HG03342 (cell line): Measurements from ENCODE around the gene QSER1.

Source experiments
- ATAC-seq: cut with Tn5 transposase; IDR thresholded peaks from one replicate; pipeline ENCODE4 v1.9.1; 2021; ENCODE audit warnings: mild to moderate bottlenecking, moderate library complexity; ENCODE audit not compliant: unreplicated experiment

Gene QSER1

DNA sequence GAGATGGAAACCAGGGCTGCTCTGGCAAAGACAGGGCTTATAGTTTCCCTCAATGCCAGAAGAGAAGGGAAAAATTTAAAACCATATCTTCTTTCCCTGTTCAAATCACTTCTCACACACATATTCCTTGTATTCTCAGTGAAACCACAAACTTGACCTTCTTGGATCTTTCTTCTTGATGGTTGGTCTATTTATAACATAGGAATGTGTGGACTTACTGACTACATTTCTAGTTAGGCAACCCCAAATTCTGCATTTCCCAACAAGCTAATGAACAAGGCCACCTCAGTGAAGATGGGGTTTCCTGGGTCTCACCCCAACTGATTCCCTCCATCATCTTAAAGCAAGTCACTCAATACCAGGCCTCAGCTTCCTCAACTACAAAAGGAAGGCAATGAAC is 3.8 kb upstream of the QSER1 start:
- no peak for ATAC-seq

DNA sequence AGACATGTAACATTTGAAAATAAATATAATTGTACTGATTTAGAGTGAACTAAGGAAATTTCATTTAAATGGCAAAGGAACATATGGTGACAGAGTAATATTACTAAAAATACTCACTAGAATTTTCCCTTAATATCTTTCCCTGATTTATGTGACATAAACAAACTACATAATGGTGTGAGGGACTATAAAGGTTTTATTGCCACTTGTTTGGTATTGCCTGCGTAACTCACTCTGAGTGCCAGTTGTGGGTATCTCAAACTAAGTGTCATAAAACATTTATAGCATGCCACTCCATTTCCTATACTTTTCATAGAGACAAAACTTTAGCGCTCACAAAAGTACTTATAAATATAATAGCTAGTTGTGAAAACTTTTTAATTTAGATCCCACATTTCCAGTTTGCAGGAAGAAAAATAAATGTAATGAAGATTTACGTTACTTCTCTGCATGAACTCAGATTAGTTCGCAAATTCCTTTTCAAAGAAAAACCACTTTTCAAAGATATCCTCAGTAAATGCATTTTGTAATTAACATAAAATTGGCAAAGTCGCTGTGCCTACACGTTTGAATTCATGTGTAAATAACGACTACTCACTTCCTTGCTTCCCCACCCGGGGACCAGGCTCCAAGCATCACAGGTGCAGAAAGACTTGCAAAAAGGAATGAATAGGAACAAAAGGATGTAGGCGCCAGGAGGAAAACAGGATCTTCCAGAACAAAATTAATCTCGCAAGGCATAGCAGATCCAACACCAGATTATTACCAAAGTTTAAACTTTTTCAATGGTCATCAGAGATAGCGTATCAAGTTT is 1.6 kb upstream of the QSER1 start:
- no peak for ATAC-seq

DNA sequence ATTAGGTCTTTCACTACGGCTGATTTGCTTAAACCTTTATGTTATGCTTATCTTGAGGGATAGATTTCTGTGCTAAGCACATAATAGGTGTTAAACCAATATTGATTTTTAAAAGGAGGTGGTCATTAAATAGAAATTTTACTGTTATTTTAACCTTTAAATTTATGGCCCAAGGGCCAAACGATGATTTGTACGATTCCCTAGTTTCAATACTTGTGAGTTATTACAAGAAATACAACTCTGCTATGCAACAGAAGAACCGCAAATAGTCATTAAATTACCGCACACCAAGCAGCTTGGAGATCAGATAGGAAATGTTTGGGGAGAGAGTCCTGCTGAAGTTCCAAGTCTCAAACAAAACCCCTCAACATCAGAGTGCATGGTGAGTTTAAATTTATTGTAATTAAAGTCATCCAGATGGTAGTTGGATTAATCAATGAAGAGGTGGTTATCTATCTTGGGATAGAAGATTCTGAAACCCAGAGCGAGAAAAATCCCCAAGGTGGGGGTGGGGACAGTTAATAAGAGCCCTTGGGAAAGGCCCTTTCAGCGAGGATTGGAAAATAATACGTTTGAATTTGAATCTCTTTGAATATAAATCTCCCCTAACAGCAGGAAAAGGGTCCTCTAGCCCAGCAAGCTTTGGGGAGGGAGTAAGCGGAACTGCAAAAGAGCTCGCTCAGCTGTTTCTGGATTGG is 805 bp upstream of the QSER1 start:
- ATAC-seq, result no peak

DNA sequence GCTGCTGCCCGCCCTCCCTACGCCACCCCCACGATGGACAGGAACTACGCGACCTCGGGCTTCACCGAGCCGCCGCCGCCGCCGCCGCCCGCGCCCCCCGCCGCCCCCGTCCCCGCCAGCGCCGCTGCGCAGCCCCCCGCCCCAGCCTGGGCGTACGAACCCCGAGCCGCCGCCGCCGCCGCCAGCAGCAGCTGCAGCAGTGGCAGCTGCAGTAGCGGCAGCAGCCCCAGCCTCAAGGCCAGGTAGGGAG is 407 bp downstream of the QSER1 start:
- no peak for ATAC-seq

DNA sequence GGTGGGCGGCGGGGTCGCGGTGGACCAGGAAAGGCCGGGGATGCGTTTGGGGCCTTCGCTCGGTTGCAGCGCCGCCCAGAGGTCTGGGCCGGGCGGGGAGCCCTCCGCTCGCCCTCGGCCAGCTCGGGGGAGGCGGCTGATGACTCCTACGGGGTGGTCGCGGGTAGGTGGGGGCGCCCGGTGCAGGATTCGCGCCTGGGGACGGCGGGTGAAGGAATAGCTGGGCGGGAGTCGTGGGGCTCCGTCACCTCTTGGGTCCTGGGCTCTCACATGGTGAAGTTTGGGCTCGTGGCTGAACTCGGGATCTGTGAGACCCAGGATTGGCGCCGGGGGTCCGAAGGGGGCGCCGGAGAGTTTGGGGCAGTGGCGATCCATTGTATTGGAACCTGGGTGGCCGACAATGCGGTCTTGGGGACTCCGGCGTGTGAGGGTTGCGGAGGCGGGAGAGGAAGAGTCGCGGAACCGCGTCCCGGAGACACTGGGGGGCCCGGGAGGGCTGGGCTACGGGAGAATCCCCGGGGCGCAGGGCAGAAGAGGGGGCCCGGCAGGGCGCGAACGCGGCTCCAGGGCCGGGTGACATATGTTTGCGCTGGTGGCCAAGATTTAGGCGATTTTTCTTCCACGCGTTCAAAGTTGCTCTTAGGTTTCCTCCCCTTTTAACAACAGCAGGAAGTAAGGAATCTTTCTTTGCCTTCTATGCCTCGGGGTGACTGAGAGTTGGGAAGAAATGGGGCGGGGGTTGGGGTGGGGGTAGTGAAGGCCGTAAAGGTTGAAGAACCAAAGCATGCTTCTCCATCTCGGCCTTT is 935 bp downstream of the QSER1 start:
- peak; percentile 30 for ATAC-seq

DNA sequence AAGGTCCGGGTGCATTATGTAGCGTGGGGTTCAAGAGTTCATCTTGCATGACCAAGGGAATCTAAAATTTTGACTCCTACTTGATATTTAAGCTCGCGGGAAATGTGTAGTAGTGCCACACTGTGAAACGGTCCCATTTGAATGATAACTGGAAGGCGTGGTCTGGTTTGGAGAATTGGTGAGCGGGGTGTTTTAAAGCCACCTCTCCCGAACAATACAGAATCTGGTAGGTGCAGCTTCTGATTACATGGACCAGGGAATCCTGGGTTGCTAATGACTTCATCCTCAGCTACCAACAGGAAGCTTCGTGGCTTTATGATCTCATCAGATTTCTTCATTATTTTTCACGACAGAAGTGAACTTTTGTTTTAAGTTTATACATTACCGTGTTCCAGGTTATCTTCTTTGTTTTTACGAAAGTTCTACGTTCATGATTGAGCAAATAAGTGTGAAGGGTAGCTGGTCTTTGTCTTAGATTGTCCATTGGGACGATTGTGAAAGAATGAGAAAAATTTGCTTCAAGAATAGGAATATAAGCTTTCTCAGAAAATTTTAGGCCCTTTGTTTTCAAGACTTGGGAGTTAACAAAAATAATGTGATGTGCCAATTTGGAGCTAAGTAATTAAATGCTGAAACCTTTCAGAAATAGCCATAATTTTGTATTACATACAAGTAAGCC is 1.7 kb downstream of the QSER1 start:
- no peak for ATAC-seq

DNA sequence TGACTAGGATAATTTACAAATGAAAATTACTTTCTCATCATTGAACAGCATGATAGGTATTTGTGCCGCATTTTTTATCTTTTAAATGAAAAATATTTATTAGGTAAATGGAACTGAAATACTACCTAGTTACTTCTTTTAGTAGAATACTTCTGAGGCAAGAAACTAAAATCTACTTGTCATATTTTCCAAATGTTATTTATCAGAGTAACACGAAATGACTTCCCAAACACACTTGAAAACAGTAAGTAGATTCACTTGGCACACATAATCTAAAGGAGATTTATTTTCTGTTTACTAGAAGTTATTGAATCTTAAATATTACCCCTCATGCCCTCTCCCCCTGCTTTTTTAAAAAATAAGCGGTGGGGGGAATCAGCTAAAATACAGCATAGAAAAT is 2.3 kb downstream of the QSER1 start:
- no peak for ATAC-seq

DNA sequence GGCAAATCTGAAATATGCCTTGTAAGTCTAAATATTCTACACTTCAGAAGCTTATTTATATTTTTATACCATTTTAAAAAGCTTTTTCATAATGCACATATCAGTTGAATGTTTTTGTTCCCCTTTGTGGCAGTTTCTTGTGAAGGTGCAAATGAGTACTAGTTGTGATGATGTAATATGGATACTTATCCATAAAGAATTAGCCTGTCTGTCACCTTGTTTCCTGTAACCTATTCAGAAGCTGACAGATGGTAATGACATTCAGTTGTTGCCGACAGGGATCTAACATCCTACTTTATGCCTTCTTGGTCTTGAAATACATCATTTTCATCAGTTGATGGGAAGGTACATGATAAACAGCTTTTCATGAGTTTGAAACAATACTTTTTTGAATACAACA is 2.9 kb downstream of the QSER1 start:
- ATAC-seq, result no peak

DNA sequence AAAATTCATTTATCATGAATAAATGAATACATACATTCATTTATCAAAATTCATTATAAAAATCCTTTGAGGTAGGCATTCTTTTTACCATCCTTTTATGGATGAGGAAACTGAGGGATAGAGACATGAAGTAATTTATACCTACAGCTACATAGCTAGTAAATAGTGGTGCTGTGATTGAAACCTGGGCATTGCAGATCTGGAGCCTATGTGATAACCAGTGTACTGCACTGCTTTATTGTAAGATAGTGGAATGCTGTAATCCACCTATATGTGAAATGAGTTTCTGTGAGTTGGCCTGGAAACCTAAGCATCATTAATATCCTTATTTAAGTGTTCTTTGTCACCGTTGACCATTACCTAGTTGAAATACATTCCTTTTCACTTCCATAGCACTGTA is 4.5 kb downstream of the QSER1 start:
- ATAC-seq, result no peak

DNA sequence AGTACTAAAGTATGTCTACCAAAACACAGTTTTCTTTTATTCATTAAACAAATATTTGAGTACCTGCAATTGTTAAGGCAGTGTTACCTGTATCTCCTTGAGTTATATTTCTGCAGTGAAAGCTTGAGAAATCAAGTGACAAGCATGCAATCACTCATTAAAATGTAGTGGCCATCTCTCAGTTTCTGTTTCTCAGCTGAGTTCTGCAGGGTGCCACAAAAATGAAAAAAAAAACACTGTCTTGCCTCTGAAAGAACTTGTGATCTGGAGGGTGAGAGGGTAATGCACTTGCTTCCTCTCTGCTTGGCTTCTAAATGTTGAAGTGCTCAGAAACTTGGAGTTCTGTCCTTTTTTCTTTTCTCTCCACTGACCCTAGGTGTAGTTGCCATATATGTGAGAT is 6.8 kb downstream of the QSER1 start:
- no peak for ATAC-seq

DNA sequence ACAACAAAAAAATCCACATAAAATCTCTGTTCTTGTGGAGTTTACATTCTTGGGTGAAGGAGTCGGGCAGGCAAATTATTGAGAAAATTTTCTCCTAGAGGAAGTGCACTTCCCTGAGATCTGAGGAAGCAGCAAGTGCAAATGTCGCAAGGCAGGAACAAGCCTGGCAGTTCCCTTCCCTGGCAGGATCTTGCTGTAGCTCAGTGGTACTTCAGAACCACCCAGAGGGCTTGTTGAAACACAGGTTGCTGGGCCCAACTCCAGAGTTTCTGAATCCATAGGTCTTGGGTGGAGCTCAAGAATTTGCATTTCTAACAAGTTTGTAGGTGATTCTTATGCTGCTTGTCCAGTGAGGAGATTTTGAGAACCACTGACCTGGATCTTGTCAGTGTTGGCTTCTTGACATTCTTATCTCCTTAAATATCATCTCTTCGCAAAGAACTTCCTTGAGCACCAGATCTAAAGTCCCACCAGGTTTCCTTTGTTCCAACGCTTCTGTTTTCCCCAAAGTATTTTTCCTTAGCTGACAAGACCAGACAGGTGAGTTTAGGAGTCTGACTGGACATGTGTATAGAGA is 9.6 kb downstream of the QSER1 start:
- no peak for ATAC-seq

DNA sequence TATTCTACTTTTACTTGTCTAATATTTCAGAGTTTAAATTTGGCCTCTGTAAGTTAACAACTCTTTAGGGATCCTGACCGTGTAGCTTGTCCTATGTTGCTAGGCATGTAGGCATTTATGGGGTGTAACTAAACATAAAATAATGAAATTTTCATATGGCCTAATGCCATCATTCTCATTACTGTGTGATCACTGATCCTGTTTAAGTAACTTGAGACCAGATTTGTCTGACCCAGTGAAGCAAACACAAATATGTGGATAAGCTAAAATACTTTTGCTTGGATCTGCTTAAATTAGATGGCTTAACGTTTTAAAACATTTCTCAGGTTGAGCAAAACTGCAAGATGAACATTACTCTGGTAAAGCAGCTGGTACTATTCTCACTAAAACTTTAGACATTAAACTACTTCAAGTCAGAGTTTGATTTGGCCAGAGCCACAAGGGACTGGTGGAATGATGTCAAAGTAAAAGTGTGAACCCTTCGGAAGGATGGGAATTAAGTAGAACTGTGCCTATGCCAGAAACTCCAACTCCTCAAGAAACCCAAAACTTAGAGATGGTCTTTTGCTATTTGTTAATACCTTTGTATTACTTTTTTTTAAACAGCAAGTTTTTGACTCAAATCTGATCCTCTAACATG is 12.5 kb downstream of the QSER1 start:
- ATAC-seq, result no peak

DNA sequence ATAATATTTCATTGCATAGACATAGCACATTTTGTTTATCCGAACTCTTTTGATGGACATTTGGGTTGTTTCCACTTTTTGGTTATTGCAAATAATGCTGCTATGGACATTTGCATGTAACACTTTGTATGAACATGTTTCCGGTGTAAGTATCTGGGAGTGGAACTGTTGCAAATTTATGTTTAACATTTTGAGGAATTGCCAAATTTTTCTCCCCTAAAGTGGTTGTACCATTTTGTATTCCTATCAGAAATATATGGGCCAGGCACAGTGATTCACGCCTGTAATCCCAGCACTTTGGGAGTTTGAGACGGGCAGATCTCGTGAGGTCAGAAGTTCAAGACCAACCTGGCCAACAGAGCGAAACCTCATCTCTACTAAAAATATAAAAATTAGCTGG is 16.0 kb downstream of the QSER1 start:
- ATAC-seq, result no peak

DNA sequence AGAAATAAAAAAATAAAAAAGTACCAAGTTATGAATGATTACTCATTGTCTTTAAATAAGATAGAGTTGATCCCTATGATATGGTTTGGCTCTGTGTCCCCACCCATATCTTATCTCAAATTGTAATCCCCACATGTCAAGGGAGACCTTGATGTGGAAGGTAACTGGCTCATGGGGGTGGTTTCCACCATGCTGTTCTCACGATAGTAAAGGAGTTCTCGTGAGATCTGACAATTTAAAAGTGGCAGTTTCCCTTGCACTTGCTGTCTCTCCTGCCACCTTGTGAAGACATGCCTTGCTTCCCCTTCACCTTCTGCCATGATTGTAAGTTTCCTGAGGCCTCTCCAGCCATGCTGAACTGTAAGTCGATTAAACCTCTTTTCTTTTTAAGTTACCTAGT is 18.8 kb downstream of the QSER1 start:
- no peak for ATAC-seq

DNA sequence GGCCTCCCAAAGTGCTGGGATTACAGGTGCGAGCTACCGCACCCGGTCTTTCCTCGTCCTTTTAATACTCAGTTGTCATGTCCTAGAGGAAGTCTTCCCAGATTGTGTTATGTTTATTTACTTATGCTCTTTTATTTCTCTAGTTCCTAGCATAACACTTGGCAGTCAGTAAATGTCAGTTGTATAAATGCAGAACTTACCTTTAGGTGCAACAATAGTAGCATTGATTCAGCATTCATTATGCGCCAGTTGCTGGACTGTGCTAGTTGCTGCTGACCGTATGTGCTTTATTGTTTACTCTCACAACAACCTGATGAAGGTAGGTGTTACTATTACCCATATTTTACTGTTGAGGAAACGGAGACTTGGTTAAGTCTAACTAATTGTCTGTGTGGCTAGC is 20.8 kb downstream of the QSER1 start:
- ATAC-seq, result no peak

DNA sequence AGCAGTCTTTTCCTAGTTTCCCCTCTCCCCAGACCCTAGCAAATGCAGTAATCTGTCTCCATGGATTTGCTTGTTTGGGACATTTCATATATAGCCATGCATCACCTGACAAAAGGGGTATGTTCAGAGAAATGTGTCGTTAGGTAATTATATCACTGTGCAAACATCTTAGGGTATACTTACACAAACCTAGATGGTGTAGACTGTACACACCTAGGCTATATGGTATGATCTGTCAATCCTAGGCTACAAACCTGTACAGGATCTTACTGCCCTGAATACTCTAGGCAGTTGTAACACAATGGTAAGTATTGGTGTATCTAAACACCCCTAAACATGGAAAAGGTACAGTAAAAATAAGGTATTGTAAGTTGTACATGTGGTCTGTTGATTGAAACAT is 23.8 kb downstream of the QSER1 start:
- no peak for ATAC-seq

DNA sequence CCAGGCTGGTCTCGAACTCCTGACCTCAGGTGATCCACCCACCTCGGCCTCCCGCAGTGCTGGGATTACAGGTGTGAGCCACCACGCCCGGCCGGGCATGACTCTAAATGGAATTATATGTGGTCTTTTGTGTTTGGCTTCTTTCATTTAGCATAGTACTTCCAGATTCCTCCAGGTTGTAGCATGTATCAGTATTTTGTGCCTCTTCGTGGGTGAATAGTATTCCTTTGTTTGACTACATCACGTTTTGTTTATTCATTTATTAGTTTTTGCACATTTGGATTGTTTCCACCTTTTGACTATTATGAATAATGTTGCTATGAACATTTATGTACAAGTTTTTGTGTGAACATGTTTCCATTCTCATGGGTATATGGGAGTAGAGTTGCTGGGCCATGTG is 24.4 kb downstream of the QSER1 start:
- ATAC-seq, result no peak

DNA sequence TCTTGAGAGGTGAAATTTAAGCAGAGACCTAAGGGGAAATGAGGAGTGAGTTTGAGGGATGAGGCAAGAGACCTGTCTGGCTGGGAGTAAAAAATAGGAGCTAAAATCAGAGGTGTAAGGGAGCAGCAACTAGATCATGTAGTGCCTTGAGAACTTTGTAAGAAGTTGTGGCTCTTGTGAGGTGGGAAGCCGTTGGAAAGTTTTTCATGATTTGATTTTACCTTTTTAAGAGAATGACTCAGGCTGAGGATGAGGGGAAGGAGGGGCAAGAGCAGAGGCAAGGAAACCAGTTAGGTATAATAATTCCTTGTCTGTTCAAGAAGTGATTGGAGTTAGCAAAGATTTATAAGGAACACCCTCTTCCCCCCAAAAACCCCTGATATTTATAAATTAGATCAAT is 25.8 kb downstream of the QSER1 start:
- ATAC-seq, result no peak

DNA sequence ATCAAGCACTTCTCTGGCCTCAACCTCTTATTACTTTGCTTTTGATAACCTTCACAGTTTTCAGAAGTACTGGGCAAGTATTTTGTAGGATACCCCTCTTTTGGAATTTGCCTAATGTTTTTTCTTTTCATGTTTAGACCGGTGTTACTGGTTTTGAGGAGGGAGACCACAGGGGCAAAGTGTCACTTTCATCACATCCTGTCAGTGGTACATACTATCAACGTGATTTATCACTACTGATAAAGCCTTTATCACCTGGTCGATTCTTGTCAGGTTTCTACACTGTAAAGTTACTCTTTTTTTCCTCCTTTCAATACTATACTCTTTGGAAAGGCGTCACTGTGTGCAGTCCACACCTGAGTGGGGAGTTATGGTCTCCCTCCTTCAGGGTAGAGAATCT is 26.7 kb downstream of the QSER1 start:
- ATAC-seq, result no peak

DNA sequence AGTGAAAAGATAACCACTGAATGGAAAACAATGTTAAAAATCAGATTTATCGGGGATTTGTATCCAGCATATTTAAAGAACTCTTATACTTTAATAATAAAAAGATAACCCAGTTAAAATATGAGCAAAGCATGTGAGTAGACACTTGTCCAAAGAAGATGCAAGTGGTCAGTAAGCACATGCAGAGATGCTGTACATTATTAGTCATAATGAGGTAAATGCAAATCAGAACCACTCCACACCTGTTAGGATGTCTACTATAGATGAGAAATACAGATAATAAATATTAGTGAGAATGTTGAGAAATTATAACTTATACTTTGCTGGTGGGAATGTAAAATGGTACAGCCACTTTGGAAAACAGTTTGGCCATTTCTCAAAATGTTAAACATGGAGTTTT is 28.0 kb downstream of the QSER1 start:
- no peak for ATAC-seq

DNA sequence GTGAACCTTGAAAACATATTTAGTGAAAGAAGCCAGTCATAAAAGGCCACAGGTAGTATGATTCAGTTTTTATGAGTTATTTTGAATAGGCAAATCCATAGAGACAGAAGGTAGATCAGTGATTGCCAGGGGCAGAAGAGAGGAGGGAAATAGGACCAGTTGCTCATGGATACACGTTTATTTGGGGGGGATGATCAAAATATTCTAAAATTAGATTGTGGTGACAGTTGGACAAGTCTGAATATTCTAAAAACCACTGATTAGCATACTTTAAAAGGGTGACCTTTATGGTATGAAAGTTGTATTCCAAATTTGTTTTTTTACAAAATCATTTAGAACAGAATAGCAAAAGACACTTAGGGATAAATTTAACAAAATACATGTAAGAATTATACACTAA is 28.6 kb downstream of the QSER1 start:
- no peak for ATAC-seq
